GM18511 (cell line): ENCODE results near the gene CDK5RAP2.
"Not testable (repeated sequence)": the region's sequence is repeated elsewhere in the genome, so short reads cannot be mapped to it uniquely, and the experiment has no call there.

ENCODE experiments used
- ATAC-seq: cut with Tn5 transposase; IDR thresholded peaks from one replicate; pipeline ENCODE4 v1.9.1; 2021; ENCODE audit warnings: mild to moderate bottlenecking, moderate library complexity; ENCODE audit not compliant: unreplicated experiment

The CDK5RAP2 gene

DNA sequence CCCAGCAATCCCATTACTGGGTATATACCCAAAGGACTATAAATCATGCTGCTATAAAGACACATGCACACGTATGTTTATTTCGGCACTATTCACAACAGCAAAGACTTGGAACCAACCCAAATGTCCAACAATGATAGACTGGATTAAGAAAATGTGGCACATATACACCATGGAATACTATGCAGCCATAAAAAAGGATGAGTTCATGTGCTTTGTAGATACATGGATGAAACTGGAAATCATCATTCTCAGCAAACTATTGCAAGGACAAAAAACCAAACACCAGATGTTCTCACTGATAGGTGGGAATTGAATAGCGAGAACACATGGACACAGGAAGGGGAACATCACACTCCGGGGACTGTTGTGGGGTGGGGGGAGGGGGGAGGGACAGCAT, 64.0 kb downstream of the CDK5RAP2 start:
- ATAC-seq = not testable (repeated sequence)

- ATAC-seq = not testable (repeated sequence)
Observed at GRCh38 chr9:120515481-120515880, 64.5 kb downstream of the CDK5RAP2 start.

- ATAC-seq = no peak
Observed at GRCh38 chr9:120514405-120514804, 65.6 kb downstream of the CDK5RAP2 start.

GRCh38 chr9:120513825-120514396, 66.1 kb downstream of the CDK5RAP2 start:
- no peak for ATAC-seq

DNA sequence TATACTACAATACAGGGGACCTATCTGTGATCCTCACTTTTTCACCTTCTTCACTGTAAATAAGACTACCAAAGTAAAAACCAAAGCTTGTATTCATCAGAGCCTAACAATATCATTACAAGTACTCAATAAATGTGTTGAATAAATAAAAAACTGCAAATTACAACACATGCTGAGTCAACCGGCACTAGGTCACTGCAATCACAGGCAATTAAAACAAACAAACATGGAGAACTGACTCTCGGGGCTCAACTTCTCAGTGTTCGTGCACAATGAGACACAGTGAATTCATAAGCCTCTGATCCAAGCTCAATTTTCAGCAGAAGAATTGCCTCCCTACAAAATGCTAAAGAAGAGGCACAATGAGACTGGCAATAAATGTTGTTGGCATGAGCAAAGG, 69.2 kb downstream of the CDK5RAP2 start:
- no peak for ATAC-seq

- ATAC-seq = no peak
Observed at GRCh38 chr9:120507936-120508510, 71.9 kb downstream of the CDK5RAP2 start.

- no peak for ATAC-seq
Observed at GRCh38 chr9:120505186-120505585, 74.8 kb downstream of the CDK5RAP2 start.

DNA sequence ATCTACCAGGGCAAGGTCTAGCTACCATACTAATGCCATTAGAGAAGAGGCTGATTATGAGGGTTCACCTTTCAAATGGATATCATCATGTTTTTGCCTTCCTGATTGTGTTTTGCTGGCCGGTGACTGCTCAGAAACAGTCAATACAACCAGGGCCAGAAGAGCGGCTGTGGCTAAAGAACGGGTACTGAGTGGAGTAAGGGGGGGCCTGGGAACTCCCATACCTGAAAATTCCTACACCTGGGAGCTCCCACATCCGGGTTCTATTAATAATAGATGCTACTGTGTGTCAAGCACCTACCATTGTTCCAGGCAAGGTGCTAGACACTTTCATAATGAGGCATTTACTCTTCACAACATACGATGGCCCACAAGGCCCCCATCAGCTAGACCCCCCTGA, 79.2 kb downstream of the CDK5RAP2 start:
- ATAC-seq = no peak

DNA sequence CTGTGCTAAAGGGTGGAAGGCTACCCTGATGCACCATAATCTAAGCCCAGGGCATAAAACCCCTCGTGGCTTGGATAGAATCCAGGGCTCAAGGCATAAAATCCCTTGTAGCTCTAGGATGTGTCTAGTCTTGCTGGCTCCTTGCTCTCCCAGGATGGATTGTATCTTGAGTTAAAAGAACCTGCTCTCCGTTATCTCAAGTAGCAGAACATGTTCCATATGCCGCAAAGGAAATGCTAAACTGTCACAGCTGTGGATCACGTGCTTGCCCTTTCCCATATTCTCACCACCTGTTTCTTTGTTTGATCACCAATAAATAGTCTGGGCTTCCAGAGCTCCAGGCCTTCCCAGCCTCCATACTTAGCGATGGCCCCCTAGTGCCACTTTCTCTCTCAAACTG, 82.1 kb downstream of the CDK5RAP2 start:
- ATAC-seq = not testable (repeated sequence)

DNA sequence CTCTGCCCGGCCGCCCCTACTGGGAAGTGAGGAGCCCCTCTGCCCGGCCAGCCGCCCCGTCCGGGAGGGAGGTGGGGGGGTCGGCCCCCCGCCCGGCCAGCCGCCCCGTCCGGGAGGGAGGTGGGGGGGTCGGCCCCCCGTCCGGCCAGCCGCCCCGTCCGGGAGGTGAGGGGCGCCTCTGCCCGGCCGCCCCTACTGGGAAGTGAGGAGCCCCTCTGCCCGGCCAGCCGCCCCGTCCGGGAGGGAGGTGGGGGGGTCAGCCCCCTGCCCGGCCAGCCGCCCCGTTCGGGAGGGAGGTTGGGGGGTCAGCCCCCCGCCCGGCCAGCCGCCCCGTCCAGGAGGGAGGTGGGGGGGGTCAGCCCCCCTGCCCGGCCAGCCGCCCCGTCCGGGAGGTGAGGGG, 83.5 kb downstream of the CDK5RAP2 start:
- not testable (repeated sequence) for ATAC-seq

GRCh38 chr9:120490888-120491595, 88.9 kb downstream of the CDK5RAP2 start:
- ATAC-seq = peak; percentile 98

- no peak for ATAC-seq
Observed at GRCh38 chr9:120486835-120487234, 93.1 kb downstream of the CDK5RAP2 start.

GRCh38 chr9:120486347-120486746, 93.6 kb downstream of the CDK5RAP2 start:
- ATAC-seq = no peak

GRCh38 chr9:120485788-120486187, 94.2 kb downstream of the CDK5RAP2 start:
- ATAC-seq = no peak

DNA sequence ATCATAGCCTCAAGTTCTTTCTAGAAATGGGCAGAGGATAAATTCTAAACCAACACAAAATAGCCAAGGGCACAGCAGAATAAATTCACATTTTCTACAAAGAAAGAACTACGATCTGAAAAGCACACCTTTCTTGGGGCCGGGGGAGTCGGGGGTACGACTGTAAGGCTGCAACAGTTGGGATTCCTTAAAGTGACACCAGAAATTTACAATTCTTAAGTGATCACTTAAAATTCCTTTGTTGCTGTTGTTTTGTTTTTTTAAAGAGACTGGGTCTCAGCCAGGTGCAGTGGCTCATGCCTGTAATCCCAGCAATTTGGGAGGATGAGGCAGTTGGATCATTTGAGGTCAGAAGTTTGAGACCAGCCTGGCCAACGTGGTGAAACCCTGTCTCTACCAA, 95.8 kb downstream of the CDK5RAP2 start:
- no peak for ATAC-seq

- no peak for ATAC-seq
Observed at GRCh38 chr9:120482424-120483186, 97.4 kb downstream of the CDK5RAP2 start.

DNA sequence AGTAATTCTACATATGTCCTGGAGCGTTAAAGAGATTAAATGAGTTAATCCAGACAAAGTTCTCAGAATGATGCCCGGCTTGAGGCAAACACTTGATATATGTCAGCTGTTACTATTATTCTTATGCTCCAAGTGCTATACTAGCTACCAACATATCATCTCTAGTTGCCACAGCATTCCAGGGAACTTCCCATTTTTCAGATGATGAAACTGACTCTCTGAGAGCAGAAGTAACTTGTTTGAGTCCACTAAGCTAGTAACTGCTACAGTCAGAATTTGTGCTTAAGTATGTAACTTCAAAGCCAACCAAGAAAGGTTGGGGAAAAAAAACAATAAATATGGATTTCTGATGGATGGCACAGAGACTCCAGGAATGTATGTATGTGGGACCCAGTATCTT, 98.1 kb downstream of the CDK5RAP2 start:
- ATAC-seq = no peak

GRCh38 chr9:120481248-120481647, 98.7 kb downstream of the CDK5RAP2 start:
- ATAC-seq = no peak

DNA sequence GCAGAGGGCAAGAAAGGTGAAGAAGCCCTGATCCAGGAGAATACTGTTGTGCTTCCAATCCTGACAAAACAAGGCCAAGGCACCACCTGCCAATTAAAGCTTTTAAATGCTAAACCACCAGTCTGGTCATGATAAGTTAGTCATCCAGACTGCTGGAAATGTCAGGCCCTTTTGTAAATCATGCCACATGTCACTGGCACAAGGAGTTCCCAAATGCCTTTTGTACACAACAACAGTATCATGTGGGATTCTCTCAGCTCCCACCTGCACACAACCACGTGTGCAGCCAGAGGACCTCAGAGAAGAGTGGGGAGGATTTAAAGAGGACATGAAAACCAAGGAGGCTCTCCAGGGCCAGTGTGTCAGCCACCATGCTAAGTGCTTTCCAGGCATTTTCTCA, 99.3 kb downstream of the CDK5RAP2 start:
- no peak for ATAC-seq

DNA sequence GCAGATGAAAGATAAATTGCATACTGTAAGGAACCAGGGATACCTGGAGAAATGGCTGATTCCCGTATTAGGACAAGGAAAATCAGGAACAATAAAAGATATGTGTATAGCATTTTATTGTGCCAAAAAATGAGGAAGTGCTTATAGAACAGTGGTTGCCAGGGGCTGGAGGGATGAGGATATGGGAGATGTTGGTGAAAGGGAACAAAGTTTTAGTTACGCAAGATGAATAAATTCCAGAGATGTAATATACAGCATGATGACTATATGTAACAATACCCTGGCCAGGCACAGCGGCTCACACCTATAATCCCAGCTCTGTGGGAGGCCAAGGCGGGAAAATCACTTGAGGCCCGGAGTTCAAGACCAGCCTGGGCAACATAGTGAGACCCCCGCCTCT, 101.8 kb downstream of the CDK5RAP2 start:
- ATAC-seq = no peak

DNA sequence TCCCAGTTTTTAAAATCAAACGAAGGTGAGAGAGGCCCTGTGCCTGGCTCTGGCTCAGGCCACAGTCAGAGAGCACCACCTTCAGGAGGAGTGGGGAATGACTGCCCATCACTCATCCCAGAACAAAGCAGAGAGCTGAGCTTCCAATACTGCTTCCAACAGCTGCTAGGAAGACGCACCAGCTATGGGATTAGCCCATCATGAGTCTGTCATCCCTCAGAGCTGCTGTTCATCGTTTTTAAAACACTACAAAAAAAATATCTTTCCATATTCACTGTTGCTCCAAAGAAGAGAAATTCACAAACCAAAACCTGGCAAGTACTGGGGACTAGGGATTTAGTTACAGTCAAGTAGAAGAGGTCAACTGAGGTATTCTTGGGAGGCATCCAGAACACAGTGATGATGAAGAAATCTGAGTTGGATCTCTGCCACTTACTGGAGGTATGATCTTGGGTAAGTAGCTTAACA, 102.4 kb downstream of the CDK5RAP2 start:
- ATAC-seq = peak; percentile 74

DNA sequence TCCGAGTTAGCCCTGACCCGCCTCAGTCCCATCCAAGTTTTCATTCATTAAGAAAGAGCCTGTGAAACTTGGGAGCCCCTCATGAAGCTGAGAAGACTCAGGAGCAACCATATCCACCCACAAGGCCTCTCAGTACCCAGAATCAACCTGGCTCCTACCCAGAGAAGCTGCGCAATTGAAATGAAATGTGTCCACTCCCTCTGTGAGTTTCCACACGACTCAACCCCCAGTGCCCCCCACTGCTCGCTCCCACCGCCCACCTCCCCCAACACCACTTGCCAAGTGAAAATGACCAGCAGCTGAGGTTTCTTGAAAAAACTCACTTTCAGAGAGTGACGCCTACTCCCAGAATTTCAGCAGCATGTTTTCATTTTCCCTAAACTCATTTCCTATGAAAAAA, 104.6 kb downstream of the CDK5RAP2 start:
- ATAC-seq = no peak
